Stimulated activated CD8-positive, alpha-beta memory T cell treated with anti-CD3 and anti-CD28 coated beads, Interleukin-2, amount 100 ng/mL, for 48 hours (primary cell): ENCODE data around the gene SPATS2.

Experiments
- DNase-seq, 2 donors: peaks; one replicate each; pipeline ENCODE4 v3.0.0-alpha.2; 2020; ENCODE audit warnings: low read depth in 2 of 2

SPATS2 gene

GRCh38 chr12:49555631-49556390, 188.5 kb downstream of the SPATS2 start:
- no peak for DNase-seq

DNA sequence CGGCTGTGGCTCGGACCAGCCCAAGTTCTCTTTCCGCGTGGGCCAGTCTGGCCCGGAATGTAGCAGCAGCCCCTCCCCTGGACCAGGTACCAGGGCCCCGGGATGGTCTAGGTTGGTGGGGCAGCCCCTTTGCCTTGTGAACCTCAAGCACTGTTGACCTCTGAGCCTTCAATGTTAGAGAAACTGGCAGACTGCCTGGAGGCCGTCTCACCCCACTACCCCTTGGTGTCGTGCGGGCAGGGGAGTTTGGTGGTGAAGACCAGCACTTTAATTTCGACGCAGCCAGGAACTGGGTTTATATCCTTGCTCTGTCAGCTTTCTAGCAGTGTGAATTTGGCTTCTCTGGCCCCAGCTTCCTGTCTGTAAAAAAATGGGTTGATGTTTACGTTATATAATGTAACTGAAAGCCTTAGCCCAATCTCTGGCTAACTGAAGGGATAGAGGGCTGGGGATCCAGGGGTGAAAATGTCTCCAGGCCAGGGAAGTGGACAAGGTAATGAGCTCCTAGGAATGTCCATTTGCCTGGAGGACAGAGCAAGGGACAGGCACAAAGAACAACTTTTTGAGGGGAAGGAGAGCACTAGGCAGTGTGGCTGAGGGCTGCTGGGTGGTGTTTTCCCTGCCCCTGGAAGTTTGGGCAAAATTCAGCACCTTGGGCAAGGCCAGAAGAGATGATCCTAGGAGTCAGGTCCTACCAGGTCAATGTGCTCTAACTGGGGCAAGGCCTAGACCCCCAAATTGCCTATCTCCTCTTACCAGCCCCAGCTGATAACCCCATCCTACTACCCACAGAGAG, 189.3 kb downstream of the SPATS2 start:
- no peak for DNase-seq

DNA sequence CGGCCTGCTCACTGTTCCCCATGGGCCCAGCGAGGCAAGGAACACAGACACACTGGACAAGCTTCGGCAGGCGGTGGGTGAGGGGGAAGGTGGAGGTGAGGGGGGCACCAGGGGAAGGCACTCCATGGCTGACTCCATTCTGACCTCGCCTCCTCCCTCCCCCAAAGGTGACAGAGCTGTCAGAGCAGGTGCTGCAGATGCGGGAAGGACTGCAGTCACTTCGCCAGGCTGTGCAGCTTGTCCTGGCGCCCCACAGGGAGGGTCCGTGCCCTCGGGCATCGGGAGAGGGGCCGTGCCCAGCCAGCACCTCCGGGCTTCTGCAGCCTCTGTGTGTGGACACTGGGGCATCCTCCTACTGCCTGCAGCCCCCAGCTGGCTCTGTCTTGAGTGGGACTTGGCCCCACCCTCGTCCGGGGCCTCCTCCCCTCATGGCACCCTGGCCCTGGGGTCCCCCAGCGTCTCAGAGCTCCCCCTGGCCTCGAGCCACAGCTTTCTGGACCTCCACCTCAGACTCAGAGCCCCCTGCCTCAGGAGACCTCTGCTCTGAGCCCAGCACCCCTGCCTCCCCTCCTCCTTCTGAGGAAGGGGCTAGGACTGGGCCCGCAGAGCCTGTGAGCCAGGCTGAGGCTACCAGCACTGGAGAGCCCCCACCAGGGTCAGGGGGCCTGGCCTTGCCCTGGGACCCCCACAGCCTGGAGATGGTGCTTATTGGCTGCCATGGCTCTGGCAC, 190.1 kb downstream of the SPATS2 start:
- DNase-seq, result no peak

DNA sequence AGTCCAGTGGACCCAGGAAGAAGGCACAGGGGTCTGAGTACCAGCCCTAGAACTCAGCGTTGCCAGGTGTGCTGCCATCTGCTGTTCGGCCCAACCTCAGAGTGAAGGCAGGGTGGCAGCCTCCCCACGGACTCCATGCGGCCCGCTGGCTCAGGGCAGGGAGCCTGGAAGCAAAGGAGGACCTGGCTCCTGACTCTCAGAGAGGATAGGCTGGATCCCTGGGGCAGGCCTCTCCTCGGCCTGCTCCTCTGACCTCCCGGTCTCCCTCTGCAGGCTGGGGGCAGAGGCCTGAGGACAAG, 190.6 kb downstream of the SPATS2 start:
- no peak for DNase-seq

GRCh38 chr12:49558526-49558925, 191.3 kb downstream of the SPATS2 start:
- DNase-seq, result no peak

- DNase-seq, result no peak
Measured at GRCh38 chr12:49559011-49559675, 191.9 kb downstream of the SPATS2 start.

DNA sequence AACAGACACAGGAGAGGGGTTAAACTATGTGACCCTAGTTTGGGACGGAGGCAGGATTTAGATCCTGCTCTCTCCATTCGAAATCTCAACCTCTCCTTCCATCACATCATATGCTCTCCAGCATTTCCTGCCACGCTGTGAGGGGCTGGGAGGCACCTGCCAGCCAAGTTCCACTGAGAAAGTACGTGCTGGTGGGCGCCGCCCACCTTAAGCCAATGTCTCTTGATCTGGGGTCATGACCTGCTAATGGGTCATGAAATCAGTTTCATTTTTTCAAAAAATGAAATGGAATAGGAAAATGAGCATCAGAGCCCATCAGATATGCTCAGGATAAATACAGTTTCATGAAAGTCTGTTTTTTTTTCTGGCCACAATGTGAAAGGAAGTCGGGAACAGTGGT, 193.4 kb downstream of the SPATS2 start:
- no peak for DNase-seq

DNA sequence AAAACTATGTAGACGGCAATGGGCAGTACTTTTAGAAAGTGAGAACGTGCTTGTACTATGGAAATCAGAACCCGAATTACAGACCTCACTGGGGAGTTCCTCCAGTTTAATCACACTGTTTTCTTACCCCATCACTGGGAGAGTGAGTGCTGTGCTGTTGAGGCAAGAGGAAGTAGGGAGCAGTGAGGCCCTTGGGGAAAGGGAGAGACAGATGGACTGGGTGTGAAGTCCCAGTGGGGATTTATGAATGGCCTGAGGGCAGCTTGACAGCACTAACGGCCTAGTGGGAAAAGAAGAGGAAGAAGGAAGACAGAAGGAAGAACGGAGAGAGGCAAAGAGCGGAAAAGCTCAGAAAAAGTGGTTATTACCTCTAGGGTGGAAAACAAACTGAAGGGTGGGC, 195.0 kb downstream of the SPATS2 start:
- DNase-seq, result no peak

DNA sequence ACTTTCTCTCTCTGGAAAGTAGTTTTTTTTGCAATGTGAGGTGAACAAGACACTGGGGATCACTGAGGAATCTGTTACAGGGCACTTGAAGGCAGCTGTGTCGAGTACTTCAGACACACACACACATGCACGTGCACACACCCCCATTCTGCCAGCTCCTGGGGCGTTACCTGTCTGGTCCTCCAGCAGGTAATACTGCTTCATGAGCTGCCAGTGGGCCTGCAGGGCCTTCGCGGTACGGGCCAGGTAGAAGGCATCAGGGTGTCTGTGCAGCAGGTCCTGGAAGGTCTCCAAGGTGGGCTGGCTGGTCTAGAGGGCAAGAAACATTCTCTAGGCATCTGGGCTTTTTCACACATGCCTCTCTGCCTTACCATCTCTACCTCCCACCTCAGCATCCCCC, 195.6 kb downstream of the SPATS2 start:
- DNase-seq, result no peak

DNA sequence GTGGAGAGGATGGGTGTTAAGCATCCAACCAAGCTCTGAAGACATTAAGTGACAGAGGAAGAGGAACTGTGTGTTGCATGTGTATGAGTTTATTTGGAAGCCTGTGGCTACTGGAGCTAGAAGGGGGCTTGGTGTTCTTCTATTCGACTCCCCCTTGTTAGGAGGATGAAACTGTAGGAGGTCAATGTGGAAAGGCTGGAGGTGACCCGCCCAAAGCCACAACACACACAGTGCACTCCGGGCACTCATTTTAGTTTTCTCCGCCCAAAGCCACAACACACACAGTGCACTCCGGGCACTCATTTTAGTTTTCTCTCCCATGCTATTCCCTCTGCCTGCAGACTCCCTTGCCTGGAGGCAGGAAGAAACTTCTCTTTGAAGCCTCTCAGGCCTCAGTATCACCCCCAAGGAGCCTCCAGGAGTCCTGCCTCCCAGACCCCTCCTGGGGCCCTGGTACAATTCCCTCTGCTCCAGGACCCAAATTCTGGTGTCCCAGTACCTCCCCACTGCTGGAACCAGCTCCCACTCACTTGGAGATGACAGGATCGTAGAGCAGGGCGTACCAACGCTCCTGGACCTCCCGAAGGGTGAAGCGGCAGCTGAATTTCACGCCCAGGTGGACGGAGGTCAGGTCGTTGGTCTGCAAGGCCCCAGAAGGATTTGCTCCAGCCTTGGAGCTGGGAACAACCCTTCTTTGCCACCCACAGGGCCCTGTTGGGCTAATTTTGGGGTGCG, 196.9 kb downstream of the SPATS2 start:
- no peak for DNase-seq

DNA sequence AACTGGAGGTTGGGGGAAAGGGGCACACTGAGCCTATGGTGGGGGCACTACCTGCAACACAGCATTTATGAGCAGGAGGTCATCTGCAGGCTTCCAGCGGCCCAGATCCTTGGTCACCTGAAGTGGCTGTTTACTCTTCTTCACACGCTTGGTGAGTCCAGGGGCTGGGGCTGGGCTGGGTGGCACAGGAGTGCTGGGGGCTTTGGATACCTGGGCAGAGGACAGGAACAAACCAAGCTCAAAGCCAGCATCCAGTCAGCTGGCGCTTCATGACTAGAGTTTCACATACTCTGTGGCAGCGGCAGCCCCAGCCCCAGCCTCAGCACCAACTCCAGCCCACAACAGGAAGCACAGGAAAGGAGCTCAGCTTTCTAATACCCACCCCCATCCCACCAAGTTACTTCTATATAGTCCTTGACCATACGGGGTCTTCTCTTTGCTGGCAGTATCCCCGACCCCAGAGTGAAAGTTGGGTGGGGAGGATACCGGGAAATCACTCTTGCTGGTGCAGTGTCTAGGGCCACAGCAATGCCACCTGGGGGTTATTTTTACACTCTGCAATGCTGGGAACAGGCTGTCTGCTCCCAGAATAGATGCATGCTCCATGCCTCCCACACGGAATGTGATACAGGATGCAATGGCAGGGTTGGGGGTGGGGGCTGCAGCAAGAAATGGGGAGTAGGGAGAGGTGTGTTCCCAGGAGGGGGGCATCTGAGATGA, 197.6 kb downstream of the SPATS2 start:
- DNase-seq, result no peak

GRCh38 chr12:49565406-49566265, 198.4 kb downstream of the SPATS2 start:
- no peak for DNase-seq

GRCh38 chr12:49566361-49566760, 199.1 kb downstream of the SPATS2 start:
- no peak for DNase-seq

DNA sequence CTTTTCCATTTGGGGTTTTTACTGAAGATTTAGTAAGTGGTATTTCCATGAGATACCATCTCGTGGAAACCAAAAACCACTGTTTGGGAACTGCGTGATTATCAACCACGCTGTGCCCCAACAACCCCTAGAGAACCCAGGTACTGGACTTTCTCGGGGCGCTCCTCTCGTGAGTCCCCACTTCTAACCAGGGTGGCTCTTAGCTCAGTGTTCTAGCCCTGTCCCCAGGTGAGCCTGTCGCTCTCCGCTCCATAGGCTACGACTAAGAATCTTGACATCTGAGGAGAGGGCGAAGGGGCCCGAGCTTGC, 200.0 kb downstream of the SPATS2 start:
- DNase-seq, result no peak

- DNase-seq, result peak; percentile 77 to 80
Measured at GRCh38 chr12:49567611-49568441, 200.6 kb downstream of the SPATS2 start, which contains the start of gene MCRS1. MCRS1 (minus strand) TSS chr12:49568142; CDS start chr12:49566731, 1,411 bp downstream.

GRCh38 chr12:49568442-49569162, 201.3 kb downstream of the SPATS2 start:
- DNase-seq, result no peak
